Cardiac muscle cell (in vitro differentiated cells and primary cell): ENCODE results near the gene ADAMTS7. TPM values are rescaled to one million over a fixed set of nuclear protein-coding genes. Genes with fewer than 3 reads are reported as not detected.
A peak's percentile ranks its signal among the peaks of the same experiment; 100 is the strongest.
"Not testable (repeated sequence)": the region's sequence is repeated elsewhere in the genome, so short reads cannot be mapped to it uniquely, and the experiment has no call there.

Source experiments
- DNase-seq, 2 donors: peaks; one replicate each; pipeline versions ENCODE4 v3.0.0 to v3.0.0-alpha.2; 2010 to 2017; ENCODE audit warnings: low read depth in 1 of 2, low spot score in 1 of 2
- H3K27ac ChIP-seq: fragments of 200-600 bp; sonication (generic); 2 replicates; pipeline ENCODE4 v1.5.1; 2016
- H3K27me3 ChIP-seq: fragments of 200-600 bp; sonication (generic); 2 replicates; pipeline ENCODE4 v1.6.0; 2016; ENCODE audit warnings: control low read depth
- H3K36me3 ChIP-seq: fragments of 200-600 bp; sonication (generic); 2 replicates; pipeline ENCODE4 v1.5.1; 2016; ENCODE audit warnings: control low read depth
- H3K4me1 ChIP-seq: fragments of 200-600 bp; sonication (generic); 2 replicates; pipeline ENCODE4 v1.8.1; 2017; ENCODE audit warnings: low read depth, mild to moderate bottlenecking, mixed run types
- H3K4me3 ChIP-seq: fragments of 200-600 bp; sonication (generic); 2 replicates; pipeline ENCODE4 v1.5.1; 2016; ENCODE audit warnings: mild to moderate bottlenecking
- H3K9me3 ChIP-seq: fragments of 200-600 bp; sonication (generic); 2 replicates; pipeline ENCODE4 v1.5.1; 2017; ENCODE audit warnings: low read depth, mild to moderate bottlenecking, control low read depth
- polyA plus RNA-seq: library from polyadenylated mRNA; unstranded; fragments of >200 nt; fragmentation: Nextera tagmentation; extraction: Ambion mirVana; gene quantifications from 2 replicates; pipeline ENCODE4 v1.2.1, GENCODE V29; 2016
- total RNA-seq: library from RNA; depleted of rRNA; stranded (reverse); fragments of >200 nt; gene quantifications from 2 replicates; pipeline ENCODE4 v1.2.3, GENCODE V29; 2016
- TF ChIP-seq, protein P1 (sequence below): IDR thresholded peaks from 2 replicates; pipeline ENCODE4 v1.5.1; 2012; ENCODE audit warnings: low read depth, mild to moderate bottlenecking, low read length

The ADAMTS7 gene
- total and polyA plus RNA-seq, 2 experiments from 2014 or later, result 11.8 to 35.3 TPM

DNA sequence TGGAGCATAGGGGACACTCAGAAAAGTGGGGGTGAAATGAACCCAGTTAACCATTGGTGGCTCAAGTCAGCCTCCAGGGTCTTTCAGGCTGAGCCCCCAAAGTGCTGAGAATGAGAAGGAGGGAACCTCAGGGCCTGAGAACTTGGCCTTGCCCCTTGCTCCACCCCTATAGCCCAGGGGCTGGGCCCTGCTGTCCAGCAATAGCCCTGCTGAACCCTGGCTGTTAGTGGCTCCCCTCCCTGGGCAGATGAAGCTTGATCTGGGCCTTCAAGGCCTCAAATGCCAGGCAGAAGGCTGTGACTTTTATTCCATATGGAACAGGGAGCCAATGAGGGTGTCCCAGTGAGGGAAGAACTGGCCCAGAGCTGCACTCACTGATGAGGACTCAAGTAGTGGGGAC, 16.2 kb downstream of the ADAMTS7 start:
- Histone ChIP-seq H3K9me3 (no peaks in the 10 kb centered on the region), H3K36me3 (peaks cover 2% of the 10 kb centered on the region), H3K27me3 (no peaks in the 10 kb centered on the region), H3K4me3 (no peak overlapping the region), H3K27ac (no peak overlapping the region), H3K4me1 (no peaks in the 10 kb centered on the region)
- TF ChIP-seq, protein P1, sequence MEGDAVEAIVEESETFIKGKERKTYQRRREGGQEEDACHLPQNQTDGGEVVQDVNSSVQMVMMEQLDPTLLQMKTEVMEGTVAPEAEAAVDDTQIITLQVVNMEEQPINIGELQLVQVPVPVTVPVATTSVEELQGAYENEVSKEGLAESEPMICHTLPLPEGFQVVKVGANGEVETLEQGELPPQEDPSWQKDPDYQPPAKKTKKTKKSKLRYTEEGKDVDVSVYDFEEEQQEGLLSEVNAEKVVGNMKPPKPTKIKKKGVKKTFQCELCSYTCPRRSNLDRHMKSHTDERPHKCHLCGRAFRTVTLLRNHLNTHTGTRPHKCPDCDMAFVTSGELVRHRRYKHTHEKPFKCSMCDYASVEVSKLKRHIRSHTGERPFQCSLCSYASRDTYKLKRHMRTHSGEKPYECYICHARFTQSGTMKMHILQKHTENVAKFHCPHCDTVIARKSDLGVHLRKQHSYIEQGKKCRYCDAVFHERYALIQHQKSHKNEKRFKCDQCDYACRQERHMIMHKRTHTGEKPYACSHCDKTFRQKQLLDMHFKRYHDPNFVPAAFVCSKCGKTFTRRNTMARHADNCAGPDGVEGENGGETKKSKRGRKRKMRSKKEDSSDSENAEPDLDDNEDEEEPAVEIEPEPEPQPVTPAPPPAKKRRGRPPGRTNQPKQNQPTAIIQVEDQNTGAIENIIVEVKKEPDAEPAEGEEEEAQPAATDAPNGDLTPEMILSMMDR, result no peak
- no peak for DNase-seq

DNA sequence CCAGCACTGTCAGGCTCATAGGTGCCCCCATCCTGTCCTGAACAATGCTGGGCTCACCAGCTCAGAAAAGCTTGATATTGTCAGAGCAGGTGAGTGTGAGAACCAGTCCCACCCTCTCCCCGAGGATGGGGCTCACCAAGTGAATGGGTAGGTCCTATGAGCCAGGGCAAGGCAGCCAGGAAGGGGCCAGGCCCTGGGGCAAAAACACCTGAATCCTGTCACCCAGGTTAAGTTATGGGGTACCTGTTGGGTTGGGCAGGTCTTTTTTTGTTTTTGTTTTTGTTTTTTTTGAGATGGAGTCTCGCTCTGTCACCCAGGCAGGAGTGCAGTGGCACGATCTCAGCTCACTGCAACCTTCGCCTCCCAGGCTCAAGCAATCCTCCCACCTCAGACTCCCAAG, 16.8 kb downstream of the ADAMTS7 start:
- H3K36me3 ChIP-seq, H3K4me1 ChIP-seq, DNase-seq, H3K27ac ChIP-seq, H3K9me3 ChIP-seq, H3K27me3 ChIP-seq, H3K4me3 ChIP-seq: not testable (repeated sequence)

DNA sequence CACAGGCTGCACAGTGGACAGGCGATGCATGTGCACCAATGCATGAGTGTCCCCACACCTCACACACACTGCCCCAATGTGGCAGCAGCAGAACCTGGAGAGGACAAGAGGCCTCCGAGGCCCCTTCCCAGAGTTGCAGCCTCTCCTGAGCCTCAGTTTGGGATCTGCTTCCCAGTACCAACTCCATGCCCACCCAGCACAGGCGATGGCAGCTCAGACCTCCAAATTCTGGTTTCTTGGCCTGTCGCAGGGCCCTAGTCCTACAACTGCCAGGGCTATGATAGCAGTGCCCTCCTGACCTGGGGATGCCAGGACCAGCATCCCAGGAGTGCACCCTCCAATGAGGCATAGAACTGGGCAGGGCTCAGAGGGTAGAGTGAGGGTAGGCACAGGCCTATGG, 19.9 kb downstream of the ADAMTS7 start:
- H3K4me3 ChIP-seq, result no peak overlapping the region
- no peaks in the 10 kb centered on the region for H3K4me1 ChIP-seq
- TF ChIP-seq, protein P1, result no peak
- no peaks in the 10 kb centered on the region for H3K36me3 ChIP-seq
- H3K27ac ChIP-seq, result no peak overlapping the region
- H3K9me3 ChIP-seq, result no peaks in the 10 kb centered on the region
- H3K27me3 ChIP-seq, result no peaks in the 10 kb centered on the region
- no peak for DNase-seq

DNA sequence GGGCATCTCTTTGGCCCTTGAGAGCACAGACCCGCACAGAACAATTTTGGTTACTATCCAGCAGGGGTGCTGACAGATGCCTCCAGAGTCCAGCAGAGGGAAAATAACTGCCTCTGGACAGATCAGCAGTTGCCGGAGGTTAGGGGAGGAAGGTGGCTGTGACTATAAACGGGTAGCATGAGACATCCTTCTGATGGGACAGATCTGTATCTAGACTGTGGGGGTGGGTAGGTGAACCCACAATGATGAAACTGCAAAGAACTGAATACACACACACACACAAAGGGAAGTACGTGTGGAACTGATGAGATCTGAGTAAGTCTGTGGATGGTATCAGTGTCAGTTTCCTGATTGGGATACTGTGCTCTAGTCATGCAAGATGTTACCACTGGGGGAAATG, 21.2 kb downstream of the ADAMTS7 start:
- H3K27ac ChIP-seq, result no peak overlapping the region
- H3K27me3 ChIP-seq, result no peaks in the 10 kb centered on the region
- H3K4me3 ChIP-seq, result no peak overlapping the region
- H3K36me3 ChIP-seq, result no peaks in the 10 kb centered on the region
- no peaks in the 10 kb centered on the region for H3K4me1 ChIP-seq
- TF ChIP-seq, protein P1, result no peak
- no peaks in the 10 kb centered on the region for H3K9me3 ChIP-seq
- DNase-seq, result peak in 1 of 2 donors; percentile 59

DNA sequence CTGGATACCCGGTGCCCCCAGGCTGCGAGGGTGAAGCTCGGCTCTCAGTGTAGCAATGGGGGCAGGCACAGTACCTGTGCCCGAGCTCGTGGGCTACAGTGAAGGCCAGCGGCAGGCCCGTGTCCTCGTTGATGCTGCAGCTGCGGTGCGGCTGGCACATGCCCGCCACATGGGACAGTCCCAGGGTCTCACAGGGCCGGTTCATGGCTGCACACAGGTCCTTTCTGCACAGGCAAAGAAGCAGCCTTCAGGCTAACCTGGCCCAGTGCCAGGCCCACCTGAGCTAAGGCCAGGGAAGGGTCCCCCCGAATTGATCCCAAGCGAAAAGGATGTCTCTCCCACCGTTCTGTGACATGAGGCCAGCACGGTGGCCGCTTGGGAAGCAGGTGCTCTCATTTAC, 21.6 kb downstream of the ADAMTS7 start:
- Histone ChIP-seq H3K27ac (no peak overlapping the region), H3K4me3 (no peak overlapping the region), H3K9me3 (no peaks in the 10 kb centered on the region), H3K4me1 (no peaks in the 10 kb centered on the region), H3K27me3 (no peaks in the 10 kb centered on the region), H3K36me3 (no peaks in the 10 kb centered on the region)
- TF ChIP-seq, protein P1, result no peak
- no peak for DNase-seq

DNA sequence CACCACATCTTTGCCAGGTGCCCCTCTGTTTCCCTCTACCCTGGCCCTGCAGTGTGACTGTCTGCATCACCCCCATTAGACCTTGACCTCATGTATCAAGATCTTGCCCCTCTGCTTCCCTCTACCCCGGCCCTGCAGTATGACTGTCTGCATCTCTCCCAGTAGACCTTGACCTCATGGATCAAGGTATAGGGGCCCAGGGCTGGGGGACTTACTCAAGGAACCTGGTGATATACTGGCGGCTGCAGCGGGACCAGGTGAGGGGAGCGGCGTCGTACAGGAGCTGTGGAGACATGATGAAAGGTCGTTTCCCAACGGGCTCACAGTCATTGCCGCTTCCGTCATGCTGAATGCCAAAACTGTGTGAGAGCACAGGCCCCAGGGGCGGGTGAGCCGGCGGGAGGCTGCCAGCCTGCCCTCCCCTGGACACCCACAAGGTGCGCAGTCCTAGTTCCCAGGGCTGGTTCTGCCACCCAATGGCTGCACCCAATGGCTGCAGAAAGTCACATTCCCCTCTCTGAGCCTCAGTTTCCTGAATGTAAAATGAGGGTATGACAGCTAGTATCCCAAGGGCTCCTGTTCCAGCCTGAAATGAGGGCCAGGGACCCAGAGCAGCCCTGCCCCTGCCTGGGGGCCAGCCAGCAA, 23.1 kb downstream of the ADAMTS7 start:
- Histone ChIP-seq H3K9me3 (no peaks in the 10 kb centered on the region), H3K36me3 (no peaks in the 10 kb centered on the region), H3K4me1 (no peaks in the 10 kb centered on the region), H3K4me3 (no peak overlapping the region), H3K27me3 (no peaks in the 10 kb centered on the region), H3K27ac (no peak overlapping the region)
- no peak for DNase-seq
- TF ChIP-seq, protein P1, result no peak

DNA sequence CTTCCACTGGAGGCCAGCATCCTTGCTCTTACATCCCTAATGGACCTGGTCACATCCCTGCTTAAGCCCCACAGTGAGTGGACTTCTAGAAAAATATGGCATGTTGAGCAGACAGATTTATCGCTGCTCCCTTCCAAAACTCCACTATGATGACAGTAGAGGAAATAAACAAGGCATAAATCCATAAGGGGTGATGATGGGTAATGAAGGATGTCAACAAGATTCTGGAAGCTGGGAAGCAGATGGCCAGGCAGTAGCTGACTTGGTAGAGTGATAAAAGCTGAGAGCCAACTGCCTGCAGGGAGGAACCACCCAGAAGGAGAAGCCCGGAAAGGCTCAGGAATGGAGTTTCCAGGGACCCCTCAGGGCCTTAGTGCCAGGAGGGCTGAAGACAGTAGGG, 28.9 kb downstream of the ADAMTS7 start:
- not testable (repeated sequence) for H3K4me3 ChIP-seq, H3K27me3 ChIP-seq, H3K4me1 ChIP-seq

DNA sequence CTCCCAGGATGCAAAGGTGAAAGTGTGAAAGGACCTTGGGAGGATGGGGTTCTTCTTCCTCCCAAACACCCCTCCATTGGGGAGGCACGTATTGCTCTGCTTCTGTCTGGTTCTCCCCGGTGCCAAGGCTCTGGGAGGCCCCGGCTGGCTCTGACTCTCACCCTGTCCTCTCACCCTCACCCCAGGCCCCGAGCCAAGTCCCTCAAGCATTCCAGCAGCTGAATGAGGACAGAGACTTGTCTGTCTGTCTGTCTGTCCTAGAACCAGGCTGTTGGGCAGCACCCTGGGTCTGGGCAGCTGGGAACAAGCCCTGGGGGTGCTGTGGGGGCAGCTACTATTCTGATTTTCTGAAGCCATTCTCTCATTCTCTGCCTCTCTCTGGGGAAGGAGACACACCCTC, 29.9 kb downstream of the ADAMTS7 start:
- not testable (repeated sequence) for H3K4me3 ChIP-seq, DNase-seq, H3K36me3 ChIP-seq

More for the DNA sequence above, 28.9 kb downstream of the ADAMTS7 start:
- not testable (repeated sequence) for DNase-seq, H3K36me3 ChIP-seq, H3K27ac ChIP-seq, H3K9me3 ChIP-seq

DNA sequence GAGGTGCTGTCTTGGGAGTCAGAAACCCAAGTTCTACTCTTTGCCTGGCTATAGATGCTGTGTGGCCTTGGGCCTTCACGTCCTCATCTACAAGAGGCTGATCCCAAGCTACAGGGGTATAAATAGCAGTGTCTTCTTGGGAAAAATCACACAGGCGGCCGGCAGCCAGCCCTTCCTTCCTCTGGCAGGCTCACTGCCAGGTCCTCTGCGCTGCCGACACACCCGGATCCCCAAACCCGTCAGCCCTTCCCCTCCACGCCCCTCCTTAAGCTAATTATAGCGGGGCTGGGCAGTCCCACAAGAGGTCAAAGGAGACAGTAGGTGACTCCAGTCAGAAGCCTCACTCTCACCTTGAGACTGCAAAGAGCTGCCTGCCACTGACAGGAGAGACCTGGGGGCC, 31.3 kb downstream of the ADAMTS7 start:
- H3K9me3 ChIP-seq, H3K4me1 ChIP-seq, H3K27me3 ChIP-seq, H3K4me3 ChIP-seq, H3K36me3 ChIP-seq: not testable (repeated sequence)
- DNase-seq, result peak in 1 of 2 donors; percentile 18
- H3K27ac ChIP-seq, result peak overlapping the region; percentile 72

More for the DNA sequence above, 29.9 kb downstream of the ADAMTS7 start:
- H3K27me3 ChIP-seq, H3K4me1 ChIP-seq, H3K9me3 ChIP-seq, H3K27ac ChIP-seq: not testable (repeated sequence)
